Measurements from ENCODE around the gene KRTAP10-8.
"Not testable (repeated sequence)": the region's sequence is repeated elsewhere in the genome, so short reads cannot be mapped to it uniquely, and the experiment has no call there.

The KRTAP10-8 gene

DNA sequence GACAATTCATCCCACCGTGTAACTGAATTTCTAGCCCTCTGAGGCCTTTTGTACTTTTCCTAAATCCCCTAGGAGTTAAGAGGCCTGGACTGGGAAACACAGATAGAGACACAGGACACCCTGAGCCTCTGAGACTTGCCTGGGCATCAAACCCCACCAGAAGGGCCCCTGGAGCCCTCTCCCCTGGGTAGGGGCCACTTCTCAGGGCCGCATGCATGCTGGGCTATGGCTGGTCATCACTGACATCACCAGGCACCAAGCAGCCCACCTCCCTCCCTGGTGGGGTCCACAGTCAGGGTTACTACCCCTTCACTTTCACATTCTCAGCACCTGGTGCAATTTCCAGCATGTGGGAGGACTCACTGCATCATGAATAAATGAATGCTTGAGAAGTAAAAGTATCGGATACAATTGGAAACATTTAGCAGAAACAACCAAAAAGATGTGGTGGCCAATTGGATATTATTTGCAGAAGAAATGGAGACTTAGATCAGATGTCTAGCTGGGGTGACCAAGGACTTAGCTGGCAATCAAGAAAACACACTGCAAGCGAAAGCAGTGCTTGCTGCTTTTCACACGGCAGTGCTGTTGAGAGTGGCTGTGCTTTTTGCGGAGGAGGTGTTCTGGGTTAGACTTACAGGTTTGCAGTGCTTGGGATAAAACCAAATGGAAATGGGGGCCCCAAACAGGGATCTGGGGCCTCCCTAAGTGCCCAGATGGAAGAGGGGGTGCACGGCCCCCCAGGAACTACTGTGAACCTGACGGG, 12.4 kb upstream of the KRTAP10-8 start:
- no peak for DNase-seq (ENCODE audit: low read depth in 2 of 2)

GRCh38 chr21:44600118-44600978, 11.5 kb upstream of the KRTAP10-8 start, which contains the start of gene KRTAP10-7:
KRTAP10-7 (plus strand) TSS chr21:44600597; CDS start chr21:44600622, 25 bp downstream.
- not testable (repeated sequence) for DNase-seq (ENCODE audit: low read depth in 2 of 2)

GRCh38 chr21:44601091-44601490, 10.8 kb upstream of the KRTAP10-8 start:
- not testable (repeated sequence) for DNase-seq (ENCODE audit: low read depth in 2 of 2)

- no peak for DNase-seq (ENCODE audit: low read depth in 2 of 2)
Measured at GRCh38 chr21:44601596-44602462, 10.1 kb upstream of the KRTAP10-8 start.

DNA sequence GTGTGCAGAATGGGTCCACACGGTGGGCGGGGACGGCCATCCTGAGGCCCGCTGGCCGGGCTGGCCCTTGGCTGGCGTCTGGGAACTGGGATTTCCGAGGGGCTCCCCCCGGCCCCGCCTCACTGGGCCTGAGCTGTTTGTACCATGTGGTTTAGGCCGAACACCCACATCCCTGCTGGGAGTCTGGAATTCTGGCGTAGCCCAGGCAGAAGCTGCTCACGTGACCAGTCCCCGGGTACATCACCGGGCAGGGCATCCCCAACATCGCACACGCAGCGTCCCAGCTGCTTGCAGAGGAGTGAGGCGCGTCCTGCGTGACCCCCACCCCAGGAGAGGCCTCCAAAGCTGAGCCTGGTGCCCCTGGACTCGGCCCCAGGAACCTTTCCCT, 9.4 kb upstream of the KRTAP10-8 start:
- no peak for DNase-seq (ENCODE audit: low read depth in 2 of 2)

GRCh38 chr21:44603109-44603875, 8.6 kb upstream of the KRTAP10-8 start:
- no peak for DNase-seq (ENCODE audit: low read depth in 2 of 2)

- no peak for DNase-seq (ENCODE audit: low read depth in 2 of 2)
Measured at GRCh38 chr21:44603911-44604310, 8.0 kb upstream of the KRTAP10-8 start.

GRCh38 chr21:44606495-44606894, 5.4 kb upstream of the KRTAP10-8 start:
- no peak for DNase-seq (ENCODE audit: low read depth in 2 of 2)

DNA sequence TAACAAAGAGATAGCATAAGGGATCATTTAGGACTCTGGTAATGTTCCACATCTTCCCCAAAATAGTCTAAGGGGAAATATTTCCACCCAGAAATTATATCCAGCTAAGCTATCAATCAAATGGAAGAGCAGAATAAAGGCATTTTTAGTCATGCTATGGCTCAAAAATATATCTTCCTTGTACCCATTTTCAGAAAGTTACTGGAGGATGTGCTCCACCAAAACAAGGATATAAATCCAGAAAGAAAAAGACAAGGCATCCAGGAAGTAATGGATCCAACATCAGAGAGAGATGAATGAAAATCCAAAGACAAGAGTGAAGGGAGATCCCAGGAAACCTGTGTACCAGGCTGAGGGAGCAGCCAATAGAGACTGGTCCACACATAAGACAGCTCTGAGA, 2.7 kb upstream of the KRTAP10-8 start:
- no peak for DNase-seq (ENCODE audit: low read depth in 2 of 2)

- DNase-seq (ENCODE audit: low read depth in 2 of 2): not testable (repeated sequence)
Measured at GRCh38 chr21:44610157-44610843, 1.6 kb upstream of the KRTAP10-8 start.

GRCh38 chr21:44611551-44611950, 328 bp upstream of the KRTAP10-8 start:
- DNase-seq (ENCODE audit: low read depth in 2 of 2): no peak

DNA sequence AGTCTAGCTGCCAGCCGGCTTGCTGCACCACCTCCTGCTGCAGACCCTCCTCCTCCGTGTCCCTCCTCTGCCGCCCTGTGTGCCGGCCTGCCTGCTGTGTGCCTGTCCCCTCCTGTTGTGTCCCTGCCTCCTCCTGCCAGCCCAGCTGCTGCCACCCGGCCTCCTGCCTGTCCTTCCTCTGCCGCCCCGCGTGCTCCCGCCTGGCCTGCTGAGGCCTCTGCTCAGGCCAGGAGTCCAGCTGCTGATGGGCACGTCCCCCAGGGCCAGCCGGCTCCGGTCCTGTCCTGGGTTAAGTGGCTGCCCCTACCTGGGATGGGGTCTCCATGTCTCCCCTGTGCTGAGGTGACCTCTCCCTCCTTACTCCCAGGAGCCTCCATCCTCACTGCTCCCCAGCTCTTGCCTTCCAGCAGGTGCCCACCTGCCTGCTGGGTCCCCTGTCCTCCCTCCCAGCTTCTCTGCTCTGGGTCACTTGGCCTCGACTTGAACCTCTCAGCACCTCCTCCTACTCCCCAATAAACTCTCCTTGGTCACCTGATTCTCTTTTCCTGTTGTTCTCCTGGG, 870 bp downstream of the KRTAP10-8 start:
- DNase-seq (ENCODE audit: low read depth in 2 of 2): no peak

- DNase-seq (ENCODE audit: low read depth in 2 of 2): no peak
Measured at GRCh38 chr21:44613386-44614155, 1.7 kb downstream of the KRTAP10-8 start.

- DNase-seq (ENCODE audit: low read depth in 2 of 2): no peak
Measured at GRCh38 chr21:44614161-44614631, 2.3 kb downstream of the KRTAP10-8 start.

DNA sequence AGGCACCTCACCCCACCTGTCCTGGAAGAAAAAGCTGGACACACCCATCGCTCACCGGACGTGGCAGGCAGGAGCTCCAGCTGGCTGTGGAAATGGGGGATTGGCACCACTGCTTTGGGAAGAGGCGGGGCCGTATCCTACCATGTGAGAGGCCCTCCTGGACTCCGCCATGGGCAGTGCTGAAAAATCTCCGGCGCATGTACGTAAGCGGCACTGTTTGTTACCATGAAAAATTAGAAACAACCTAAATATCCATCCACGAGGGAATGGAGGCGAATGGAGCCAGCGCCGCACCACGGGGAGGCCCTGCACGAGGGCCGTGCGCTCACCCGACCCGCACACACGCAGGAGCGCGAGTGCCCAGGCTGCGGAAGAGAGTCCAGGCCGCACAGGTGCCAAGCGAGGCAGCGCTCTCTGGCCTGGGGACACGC, 3.1 kb downstream of the KRTAP10-8 start:
- DNase-seq (ENCODE audit: low read depth in 2 of 2): no peak

GRCh38 chr21:44615466-44615865, 3.6 kb downstream of the KRTAP10-8 start:
- no peak for DNase-seq (ENCODE audit: low read depth in 2 of 2)

DNA sequence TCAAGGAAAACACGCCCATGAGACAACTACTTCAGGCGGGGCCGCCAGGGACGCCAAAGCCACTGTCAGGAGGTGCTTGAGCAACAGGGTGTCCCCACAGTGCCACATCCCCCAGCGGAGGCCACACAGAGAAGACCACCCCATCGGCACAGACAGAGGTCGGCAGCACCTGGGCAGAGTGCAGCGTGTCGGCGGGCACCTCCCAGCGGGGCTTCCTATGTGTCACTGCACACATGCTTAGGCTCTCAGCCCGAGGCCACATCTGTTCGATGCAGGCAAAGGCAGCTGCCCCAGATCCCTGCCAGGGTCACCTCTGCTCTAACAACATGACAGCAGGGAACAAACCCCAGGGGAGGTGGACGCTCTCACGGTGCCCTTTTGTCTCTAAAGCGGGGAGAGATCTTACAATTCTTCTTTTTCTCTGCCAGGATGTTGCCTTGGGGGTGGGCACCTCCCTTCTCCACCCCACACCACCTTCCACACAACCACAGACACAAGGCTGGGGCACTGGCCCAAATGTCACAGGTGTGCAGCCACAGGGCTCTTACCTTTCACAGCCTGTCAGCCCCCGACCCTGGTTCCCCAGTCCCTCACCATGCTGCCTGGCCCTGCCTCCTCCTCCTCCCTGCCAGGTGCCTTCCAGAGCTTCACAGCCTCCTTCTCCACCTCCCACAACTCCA, 4.2 kb downstream of the KRTAP10-8 start:
- no peak for DNase-seq (ENCODE audit: low read depth in 2 of 2)

DNA sequence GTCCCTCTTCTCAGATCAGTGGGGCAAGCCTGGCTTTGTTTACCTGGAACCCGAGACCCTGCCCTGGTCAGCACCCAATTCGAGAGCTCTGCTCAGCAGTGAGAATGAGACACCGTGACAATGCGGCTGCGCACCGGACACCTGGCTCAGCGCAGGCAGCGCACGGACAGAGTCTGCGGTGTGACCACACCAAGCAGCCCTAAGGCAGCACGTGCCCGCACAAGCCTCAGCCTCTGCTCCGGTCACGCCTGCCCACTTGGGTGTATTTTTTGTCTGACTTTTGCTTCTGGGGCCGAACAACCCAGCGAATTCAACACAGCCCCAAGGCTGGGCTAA, 4.7 kb downstream of the KRTAP10-8 start:
- DNase-seq (ENCODE audit: low read depth in 2 of 2): no peak

DNA sequence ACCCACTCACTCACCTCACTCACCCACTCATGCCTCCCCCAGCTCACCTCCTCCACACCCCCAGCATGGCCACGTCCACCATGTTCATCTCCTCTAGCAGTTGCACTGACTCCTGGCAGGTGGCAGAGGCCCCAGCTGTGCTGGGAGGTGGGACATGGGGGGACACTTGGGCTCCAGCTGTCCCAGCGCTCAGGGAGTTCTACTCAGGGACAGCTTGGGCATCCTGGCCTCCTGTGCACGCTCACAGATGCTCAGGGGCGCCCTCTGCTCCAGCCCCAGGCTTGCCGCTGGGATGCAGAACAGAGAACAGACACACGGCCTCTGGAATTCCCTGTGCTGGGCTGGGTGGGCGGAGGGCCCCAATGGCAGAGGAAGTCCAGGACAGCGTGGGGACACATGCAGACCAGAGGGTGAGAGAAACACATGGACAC, 5.2 kb downstream of the KRTAP10-8 start:
- DNase-seq (ENCODE audit: low read depth in 2 of 2): no peak

All from activated CD8-positive, alpha-beta memory T cell treated with anti-CD3 and anti-CD28 coated beads for 4 hours (primary cell).